ENCODE measurements around the gene CGB3.
"Not testable (repeated sequence)": the region's sequence is repeated elsewhere in the genome, so short reads cannot be mapped to it uniquely, and the experiment has no call there.

CGB3 gene

GRCh38 chr19:49042666-49043065 lies 18.5 kb upstream of the CGB3 start:
- not testable (repeated sequence) for DNase-seq (ENCODE audit: low read depth)

GRCh38 chr19:49042177-49042576 lies 18.0 kb upstream of the CGB3 start:
- DNase-seq (ENCODE audit: low read depth) = no peak

GRCh38 chr19:49039736-49040135 lies 15.6 kb upstream of the CGB3 start:
- not testable (repeated sequence) for DNase-seq (ENCODE audit: low read depth)

- not testable (repeated sequence) for DNase-seq (ENCODE audit: low read depth)
Observed at GRCh38 chr19:49038557-49039276, 14.6 kb upstream of the CGB3 start.

- DNase-seq (ENCODE audit: low read depth) = not testable (repeated sequence)
Observed at GRCh38 chr19:49038111-49038510, 14.0 kb upstream of the CGB3 start.

- peak; percentile 28 for DNase-seq (ENCODE audit: low read depth)
Observed at GRCh38 chr19:49036815-49037214, 12.7 kb upstream of the CGB3 start, which contains the start of gene CGB1. Gene CGB1 (minus strand): TSS chr19:49036895. CDS start chr19:49036711, 184 bp downstream.

- peak; percentile 55 for DNase-seq (ENCODE audit: low read depth)
Observed at GRCh38 chr19:49031642-49032301, 7.6 kb upstream of the CGB3 start, which contains the start of gene CGB2. Gene CGB2 (plus strand): TSS chr19:49031890. CDS start chr19:49032096, 206 bp downstream.

GRCh38 chr19:49030323-49030722 lies 6.2 kb upstream of the CGB3 start:
- not testable (repeated sequence) for DNase-seq (ENCODE audit: low read depth)

- not testable (repeated sequence) for DNase-seq (ENCODE audit: low read depth)
Observed at GRCh38 chr19:49029749-49030148, 5.6 kb upstream of the CGB3 start.

- DNase-seq (ENCODE audit: low read depth) = not testable (repeated sequence)
Observed at GRCh38 chr19:49028686-49029085, 4.6 kb upstream of the CGB3 start.

- not testable (repeated sequence) for DNase-seq (ENCODE audit: low read depth)
Observed at GRCh38 chr19:49025599-49025998, 1.5 kb upstream of the CGB3 start.

GRCh38 chr19:49025088-49025487 lies 955 bp upstream of the CGB3 start:
- DNase-seq (ENCODE audit: low read depth) = not testable (repeated sequence)

GRCh38 chr19:49022116-49022515 lies 2.0 kb downstream of the CGB3 start:
- no peak for DNase-seq (ENCODE audit: low read depth)

GRCh38 chr19:49020931-49021895 lies 2.9 kb downstream of the CGB3 start:
- DNase-seq (ENCODE audit: low read depth) = no peak

- DNase-seq (ENCODE audit: low read depth) = no peak
Observed at GRCh38 chr19:49020342-49020741, 3.8 kb downstream of the CGB3 start.

- DNase-seq (ENCODE audit: low read depth) = peak; percentile 49
Observed at GRCh38 chr19:49019242-49019932, 4.7 kb downstream of the CGB3 start.

GRCh38 chr19:49018388-49019241 lies 5.5 kb downstream of the CGB3 start:
- DNase-seq (ENCODE audit: low read depth) = not testable (repeated sequence)

- DNase-seq (ENCODE audit: low read depth) = peak; percentile 42
Observed at GRCh38 chr19:49017666-49018351, 6.3 kb downstream of the CGB3 start.

GRCh38 chr19:49017041-49017665 lies 7.0 kb downstream of the CGB3 start, which contains the start of gene LHB:
Gene LHB (minus strand): TSS chr19:49017091. CDS start chr19:49017081, 10 bp downstream.
- no peak for DNase-seq (ENCODE audit: low read depth)
